ENCODE measurements around the gene NR1D2.
A peak's percentile ranks its signal among the peaks of the same experiment; 100 is the strongest.
"Not testable (repeated sequence)": the region's sequence is repeated elsewhere in the genome, so short reads cannot be mapped to it uniquely, and the experiment has no call there.

The NR1D2 gene

GRCh38 chr3:23916152-23916885 lies 28.8 kb upstream of the NR1D2 start:
- no peak for DNase-seq
- Histone ChIP-seq H3K27me3 (replicated peaks; ENCODE audit: control insufficient read depth, insufficient read depth, low read length, poor library complexity, severe bottlenecking) (no peaks in the 10 kb centered on the region), H3K27ac (ENCODE audit: insufficient read depth, low read length, poor library complexity, severe bottlenecking) (peak overlapping the region; percentile 83), H3K4me1 (ENCODE audit: control insufficient read depth, insufficient read depth, low read length, poor library complexity, severe bottlenecking) (peaks cover 12% of the 10 kb centered on the region), H3K36me3 (ENCODE audit: control insufficient read depth, insufficient read depth, low read length) (peaks cover 18% of the 10 kb centered on the region), H3K9me3 (ENCODE audit: control insufficient read depth, low read length) (no peaks in the 10 kb centered on the region), H3K4me3 (ENCODE audit: insufficient read depth, low read depth, low read length, poor library complexity, severe bottlenecking) (peak overlapping the region; percentile 96)

GRCh38 chr3:23916886-23917678 lies 28.0 kb upstream of the NR1D2 start, which contains the start of the genes NKIRAS1 and RPL15:
TSS of gene NKIRAS1 (minus strand) at chr3:23916990. CDS start at chr3:23910904, 6,086 bp downstream.
TSS of gene RPL15 (plus strand) at chr3:23917132. CDS start at chr3:23917860, 728 bp downstream.
- Histone ChIP-seq H3K4me3 (ENCODE audit: insufficient read depth, low read depth, low read length, poor library complexity, severe bottlenecking) (peak within 1 kb of the TSS; percentile 96), H3K36me3 (ENCODE audit: control insufficient read depth, insufficient read depth, low read length) (peaks cover 18% of the 10 kb centered on the region), H3K27me3 (replicated peaks; ENCODE audit: control insufficient read depth, insufficient read depth, low read length, poor library complexity, severe bottlenecking) (no peaks in the 10 kb centered on the region), H3K27ac (ENCODE audit: insufficient read depth, low read length, poor library complexity, severe bottlenecking) (peak within 1 kb of the TSS; percentile 83), H3K9me3 (ENCODE audit: control insufficient read depth, low read length) (no peaks in the 10 kb centered on the region), H3K4me1 (ENCODE audit: control insufficient read depth, insufficient read depth, low read length, poor library complexity, severe bottlenecking) (peaks cover 12% of the 10 kb centered on the region)
- peak; percentile 94 to 96 (median 96) for DNase-seq

GRCh38 chr3:23917679-23918303 lies 27.3 kb upstream of the NR1D2 start:
- Histone ChIP-seq H3K36me3 (ENCODE audit: control insufficient read depth, insufficient read depth, low read length) (peaks cover 18% of the 10 kb centered on the region), H3K4me1 (ENCODE audit: control insufficient read depth, insufficient read depth, low read length, poor library complexity, severe bottlenecking) (peaks cover 12% of the 10 kb centered on the region), H3K27ac (ENCODE audit: insufficient read depth, low read length, poor library complexity, severe bottlenecking) (peak overlapping the region; percentile 83), H3K4me3 (ENCODE audit: insufficient read depth, low read depth, low read length, poor library complexity, severe bottlenecking) (peak overlapping the region; percentile 96)
- DNase-seq; H3K9me3 ChIP-seq (ENCODE audit: control insufficient read depth, low read length); H3K27me3 ChIP-seq (replicated peaks; ENCODE audit: control insufficient read depth, insufficient read depth, low read length, poor library complexity, severe bottlenecking): not testable (repeated sequence)

- H3K4me1 ChIP-seq (ENCODE audit: control insufficient read depth, insufficient read depth, low read length, poor library complexity, severe bottlenecking), result peaks cover 12% of the 10 kb centered on the region
- not testable (repeated sequence) for DNase-seq; H3K9me3 ChIP-seq (ENCODE audit: control insufficient read depth, low read length); H3K27me3 ChIP-seq (replicated peaks; ENCODE audit: control insufficient read depth, insufficient read depth, low read length, poor library complexity, severe bottlenecking)
- H3K4me3 ChIP-seq (ENCODE audit: insufficient read depth, low read depth, low read length, poor library complexity, severe bottlenecking), result peak overlapping the region; percentile 96
- H3K27ac ChIP-seq (ENCODE audit: insufficient read depth, low read length, poor library complexity, severe bottlenecking), result peak overlapping the region; percentile 83
- H3K36me3 ChIP-seq (ENCODE audit: control insufficient read depth, insufficient read depth, low read length), result peaks cover 18% of the 10 kb centered on the region
These were observed 26.8 kb upstream of the NR1D2 start for GRCh38 chr3:23918331-23918730.

- Histone ChIP-seq H3K4me3 (ENCODE audit: insufficient read depth, low read depth, low read length, poor library complexity, severe bottlenecking) (no peak overlapping the region), H3K27ac (ENCODE audit: insufficient read depth, low read length, poor library complexity, severe bottlenecking) (no peak overlapping the region)
These were observed 25.5 kb upstream of the NR1D2 start for GRCh38 chr3:23919628-23920027.

GRCh38 chr3:23920151-23920655 lies 24.9 kb upstream of the NR1D2 start:
- Histone ChIP-seq H3K27ac (ENCODE audit: insufficient read depth, low read length, poor library complexity, severe bottlenecking) (no peak overlapping the region), H3K9me3 (ENCODE audit: control insufficient read depth, low read length) (no peaks in the 10 kb centered on the region), H3K4me1 (ENCODE audit: control insufficient read depth, insufficient read depth, low read length, poor library complexity, severe bottlenecking) (peaks cover 12% of the 10 kb centered on the region), H3K36me3 (ENCODE audit: control insufficient read depth, insufficient read depth, low read length) (peaks cover 21% of the 10 kb centered on the region), H3K4me3 (ENCODE audit: insufficient read depth, low read depth, low read length, poor library complexity, severe bottlenecking) (no peak overlapping the region), H3K27me3 (replicated peaks; ENCODE audit: control insufficient read depth, insufficient read depth, low read length, poor library complexity, severe bottlenecking) (no peaks in the 10 kb centered on the region)
- no peak for DNase-seq

More at GRCh38 chr3:23919628-23920027, 25.5 kb upstream of the NR1D2 start:
- no peak for DNase-seq
- peaks cover 12% of the 10 kb centered on the region for H3K4me1 ChIP-seq (ENCODE audit: control insufficient read depth, insufficient read depth, low read length, poor library complexity, severe bottlenecking)
- no peaks in the 10 kb centered on the region for H3K27me3 ChIP-seq (replicated peaks; ENCODE audit: control insufficient read depth, insufficient read depth, low read length, poor library complexity, severe bottlenecking)
- peaks cover 19% of the 10 kb centered on the region for H3K36me3 ChIP-seq (ENCODE audit: control insufficient read depth, insufficient read depth, low read length)
- no peaks in the 10 kb centered on the region for H3K9me3 ChIP-seq (ENCODE audit: control insufficient read depth, low read length)

GRCh38 chr3:23921052-23921511 lies 24.0 kb upstream of the NR1D2 start:
- no peak overlapping the region for H3K4me3 ChIP-seq (ENCODE audit: insufficient read depth, low read depth, low read length, poor library complexity, severe bottlenecking)
- peaks cover 12% of the 10 kb centered on the region for H3K4me1 ChIP-seq (ENCODE audit: control insufficient read depth, insufficient read depth, low read length, poor library complexity, severe bottlenecking)
- DNase-seq, result no peak
- peaks cover 21% of the 10 kb centered on the region for H3K36me3 ChIP-seq (ENCODE audit: control insufficient read depth, insufficient read depth, low read length)
- H3K27me3 ChIP-seq (replicated peaks; ENCODE audit: control insufficient read depth, insufficient read depth, low read length, poor library complexity, severe bottlenecking), result no peaks in the 10 kb centered on the region
- no peak overlapping the region for H3K27ac ChIP-seq (ENCODE audit: insufficient read depth, low read length, poor library complexity, severe bottlenecking)
- H3K9me3 ChIP-seq (ENCODE audit: control insufficient read depth, low read length), result no peaks in the 10 kb centered on the region

- H3K27ac ChIP-seq (ENCODE audit: insufficient read depth, low read length, poor library complexity, severe bottlenecking), result no peak overlapping the region
- no peak for DNase-seq
These were observed 21.3 kb upstream of the NR1D2 start for GRCh38 chr3:23923786-23924185.

GRCh38 chr3:23926246-23926645 lies 18.8 kb upstream of the NR1D2 start:
- DNase-seq, result no peak
- H3K4me1 ChIP-seq (ENCODE audit: control insufficient read depth, insufficient read depth, low read length, poor library complexity, severe bottlenecking), result no peaks in the 10 kb centered on the region
- H3K27me3 ChIP-seq (replicated peaks; ENCODE audit: control insufficient read depth, insufficient read depth, low read length, poor library complexity, severe bottlenecking), result no peaks in the 10 kb centered on the region
- H3K4me3 ChIP-seq (ENCODE audit: insufficient read depth, low read depth, low read length, poor library complexity, severe bottlenecking), result no peak overlapping the region
- H3K27ac ChIP-seq (ENCODE audit: insufficient read depth, low read length, poor library complexity, severe bottlenecking), result no peak overlapping the region
- no peaks in the 10 kb centered on the region for H3K9me3 ChIP-seq (ENCODE audit: control insufficient read depth, low read length)
- peaks cover 3% of the 10 kb centered on the region for H3K36me3 ChIP-seq (ENCODE audit: control insufficient read depth, insufficient read depth, low read length)

More at GRCh38 chr3:23923786-23924185, 21.3 kb upstream of the NR1D2 start:
- no peak overlapping the region for H3K4me3 ChIP-seq (ENCODE audit: insufficient read depth, low read depth, low read length, poor library complexity, severe bottlenecking)
- no peaks in the 10 kb centered on the region for H3K9me3 ChIP-seq (ENCODE audit: control insufficient read depth, low read length)
- H3K4me1 ChIP-seq (ENCODE audit: control insufficient read depth, insufficient read depth, low read length, poor library complexity, severe bottlenecking), result peaks cover 2% of the 10 kb centered on the region
- H3K27me3 ChIP-seq (replicated peaks; ENCODE audit: control insufficient read depth, insufficient read depth, low read length, poor library complexity, severe bottlenecking), result no peaks in the 10 kb centered on the region
- peaks cover 17% of the 10 kb centered on the region for H3K36me3 ChIP-seq (ENCODE audit: control insufficient read depth, insufficient read depth, low read length)
